HEK293 (cell line): ENCODE results near the gene PPM1L.

ENCODE experiments used
- CTCF ChIA-PET: fragments of 350-600 bp; formaldehyde crosslinking; extraction: SDS; loops from one replicate; lab custom pipeline; 2021; ENCODE audit warnings: antibody characterized with exemption; lab: Yijun Ruan, JAX
- POLR2A ChIA-PET: fragments of 300-600 bp; formaldehyde crosslinking; extraction: SDS; loops from one replicate; lab custom pipeline; 2020; ENCODE audit warnings: antibody characterized with exemption, inconsistent platforms; lab: Yijun Ruan, JAX
- H3K27ac ChIP-seq: fragments of 200-500 bp; sonication (Bioruptor generic); 2 replicates; pipeline ENCODE4 v1.5.1; 2014; ENCODE audit warnings: low read depth, low read length, control low read depth, inconsistent platforms; ENCODE audit errors: extremely low read depth
- H3K36me3 ChIP-seq, 2 experiments: fragments of 200-500 bp in 1 of 2; sonication (Bioruptor generic) in 1 of 2; 1 replicate in 1 of 2; 2 replicates in 1 of 2; pipeline ENCODE4 v1.5.1; 2014 to 2017; ENCODE audit warnings: inconsistent platforms in 2 of 2, low read length in 2 of 2; ENCODE audit not compliant: control insufficient read depth in 2 of 2, insufficient read depth in 1 of 2
- H3K4me1 ChIP-seq: fragments of 200-500 bp; sonication (Bioruptor generic); 2 replicates; pipeline ENCODE4 v1.5.1; 2014; ENCODE audit warnings: mild to moderate bottlenecking, low read length, inconsistent platforms; ENCODE audit not compliant: control insufficient read depth, insufficient read depth
- H3K4me3 ChIP-seq: 2 replicates; pipeline ENCODE4 v1.5.1; 2011; ENCODE audit warnings: low read depth, mild to moderate bottlenecking, control low read depth, low read length, moderate library complexity
- H3K9me3 ChIP-seq: fragments of 200-500 bp; sonication (Bioruptor generic); 2 replicates; pipeline ENCODE4 v1.5.1; 2014; ENCODE audit warnings: low read depth, low read length, inconsistent platforms; ENCODE audit not compliant: control insufficient read depth, insufficient read depth
- CTCF ChIP-seq: fragments of 450-650 bp; formaldehyde crosslinking; IDR thresholded peaks from 2 replicates; pipeline ENCODE4 v1.5.1; 2016; ENCODE audit warnings: missing biosample characterization, missing genetic modification characterization
- HOXD13 ChIP-seq: sonication (generic); formaldehyde crosslinking; IDR thresholded peaks from 2 replicates; pipeline ENCODE4 v1.8.0; 2022; ENCODE audit warnings: missing genetic modification reagents, borderline replicate concordance
- IKZF3 ChIP-seq: fragments of 450-650 bp; IDR thresholded peaks from 2 replicates; pipeline ENCODE4 v1.5.0; 2018; ENCODE audit warnings: missing biosample characterization, mild to moderate bottlenecking, missing genetic modification characterization, moderate library complexity
- KLF9 ChIP-seq: fragments of 450-650 bp; formaldehyde crosslinking; IDR thresholded peaks from 2 replicates; pipeline ENCODE4 v1.5.1; 2016; ENCODE audit warnings: missing biosample characterization, missing genetic modification characterization, low read depth
- MZF1 ChIP-seq: fragments of 450-650 bp; formaldehyde crosslinking; IDR thresholded peaks from 2 replicates; pipeline ENCODE4 v1.5.1; 2017; ENCODE audit warnings: missing biosample characterization, missing genetic modification characterization, borderline replicate concordance
- PBX3 ChIP-seq: sonication (generic); formaldehyde crosslinking; IDR thresholded peaks from 2 replicates; pipeline ENCODE4 v1.8.1; 2022; ENCODE audit warnings: mild to moderate bottlenecking, moderate library complexity, missing genetic modification reagents
- SCRT2 ChIP-seq: fragments of 450-650 bp; formaldehyde crosslinking; IDR thresholded peaks from 2 replicates; pipeline ENCODE4 v1.5.1; 2016; ENCODE audit warnings: missing biosample characterization, missing genetic modification characterization
- SETDB1 ChIP-seq: IDR thresholded peaks from one replicate; pipeline ENCODE4 v1.6.1; 2017; ENCODE audit warnings: mild to moderate bottlenecking, low read length, moderate library complexity, mixed read lengths; ENCODE audit not compliant: insufficient read length
- TRIM28 ChIP-seq: IDR thresholded peaks from 2 replicates; pipeline ENCODE4 v1.6.1; 2011; ENCODE audit warnings: low read length, control low read depth, borderline replicate concordance
- ZFP69B ChIP-seq: fragments of 450-650 bp; formaldehyde crosslinking; IDR thresholded peaks from 2 replicates; pipeline ENCODE4 v1.5.1; 2016; ENCODE audit warnings: missing biosample characterization, missing genetic modification characterization
- ZNF132 ChIP-seq: fragments of 450-650 bp; formaldehyde crosslinking; IDR thresholded peaks from 2 replicates; pipeline ENCODE4 v1.5.1; 2017; ENCODE audit warnings: missing biosample characterization, missing genetic modification characterization, borderline replicate concordance
- ZNF140 ChIP-seq: fragments of 450-650 bp; formaldehyde crosslinking; IDR thresholded peaks from 2 replicates; pipeline ENCODE4 v1.5.1; 2016; ENCODE audit warnings: missing biosample characterization, missing genetic modification characterization
- ZNF157 ChIP-seq: fragments of 450-650 bp; formaldehyde crosslinking; IDR thresholded peaks from 2 replicates; pipeline ENCODE4 v1.5.1; 2016; ENCODE audit warnings: missing biosample characterization, missing genetic modification characterization
- ZNF184 ChIP-seq: fragments of 450-650 bp; IDR thresholded peaks from 2 replicates; pipeline ENCODE4 v1.5.1; 2018; ENCODE audit warnings: missing biosample characterization, mild to moderate bottlenecking, missing genetic modification characterization
- ZNF274 ChIP-seq, 2 experiments: fragments of 200-500 bp in 1 of 2; fragments of 450-650 bp in 1 of 2; sonication (Bioruptor generic) in 1 of 2; formaldehyde crosslinking in 1 of 2; IDR thresholded peaks; 2 replicates each; pipeline versions ENCODE4 v1.5.1 to v1.6.1; 2014 to 2016; ENCODE audit warnings: borderline replicate concordance in 1 of 2, inconsistent platforms in 1 of 2, low read length in 1 of 2, missing biosample characterization in 1 of 2, missing genetic modification characterization in 1 of 2
- ZNF341 ChIP-seq: fragments of 450-650 bp; formaldehyde crosslinking; IDR thresholded peaks from 2 replicates; pipeline ENCODE4; 2016; ENCODE audit warnings: low read depth, missing biosample characterization, missing genetic modification characterization
- ZNF501 ChIP-seq: fragments of 450-650 bp; formaldehyde crosslinking; IDR thresholded peaks from 2 replicates; pipeline ENCODE4 v1.5.1; 2016; ENCODE audit warnings: missing biosample characterization, missing genetic modification characterization
- ZNF549 ChIP-seq: fragments of 450-650 bp; IDR thresholded peaks from 2 replicates; pipeline ENCODE4 v1.5.1; 2018; ENCODE audit warnings: missing biosample characterization, missing genetic modification characterization, mild to moderate bottlenecking, inconsistent platforms, moderate library complexity
- ZNF558 ChIP-seq: fragments of 450-650 bp; formaldehyde crosslinking; IDR thresholded peaks from 2 replicates; pipeline ENCODE4 v1.5.1; 2016; ENCODE audit warnings: missing biosample characterization, missing genetic modification characterization
- ZNF600 ChIP-seq: fragments of 450-650 bp; formaldehyde crosslinking; IDR thresholded peaks from 2 replicates; pipeline ENCODE4 v1.5.1; 2016; ENCODE audit warnings: missing biosample characterization, missing genetic modification characterization
- ZNF654 ChIP-seq: fragments of 450-650 bp; formaldehyde crosslinking; IDR thresholded peaks from 2 replicates; pipeline ENCODE4 v1.5.1; 2016; ENCODE audit warnings: low read depth, missing biosample characterization, missing genetic modification characterization
- ZNF660 ChIP-seq: fragments of 450-650 bp; IDR thresholded peaks from 2 replicates; pipeline ENCODE4 v1.5.1; 2018; ENCODE audit warnings: missing biosample characterization, mild to moderate bottlenecking, missing genetic modification characterization
- ZNF664 ChIP-seq: fragments of 450-650 bp; formaldehyde crosslinking; IDR thresholded peaks from 2 replicates; pipeline ENCODE4 v1.5.1; 2016; ENCODE audit warnings: missing biosample characterization, missing genetic modification characterization
- ZNF707 ChIP-seq: fragments of 450-650 bp; formaldehyde crosslinking; IDR thresholded peaks from 2 replicates; pipeline ENCODE4 v1.5.1; 2016; ENCODE audit warnings: missing biosample characterization, missing genetic modification characterization
- ZNF843 ChIP-seq: fragments of 450-650 bp; formaldehyde crosslinking; IDR thresholded peaks from 2 replicates; pipeline ENCODE4 v1.5.1; 2016; ENCODE audit warnings: missing biosample characterization, missing genetic modification characterization
- ZSCAN30 ChIP-seq: fragments of 450-650 bp; IDR thresholded peaks from 2 replicates; pipeline ENCODE4 v1.5.1; 2018; ENCODE audit warnings: missing biosample characterization, mild to moderate bottlenecking, missing genetic modification characterization, moderate library complexity
- ZXDB ChIP-seq: fragments of 450-650 bp; formaldehyde crosslinking; IDR thresholded peaks from 2 replicates; pipeline ENCODE4 v1.5.1; 2016; ENCODE audit warnings: missing biosample characterization, missing genetic modification characterization

PPM1L gene

GRCh38 chr3:160928183-160928726 is 172.2 kb downstream of the PPM1L start (continued):
- TF ChIP-seq ZNF184 (tag by site-specific recombination) (no peak), ZNF558 (tag by site-specific recombination) (no peak), ZNF843 (no peak), TRIM28 (peak; percentile 83), ZNF274 (IDR thresholded peaks at IDR 0.05; ENCODE audit: low read length) (no peak), ZNF274 (tag by site-specific recombination; IDR thresholded peaks at IDR 0.05; ENCODE audit: borderline replicate concordance) (no peak), ZNF600 (tag by site-specific recombination) (no peak), ZFP69B (tag by site-specific recombination) (no peak), ZNF654 (tag by site-specific recombination) (peak; percentile 50; the same call in 1 of the 2 replicates), SCRT2 (tag by site-specific recombination) (no peak), MZF1 (0 out of 2 replicates have a peak, but pooled peaks have one; percentile 35), PBX3 (CRISPR knock-in tag) (no peak), ZNF157 (tag by site-specific recombination) (no peak), SETDB1 (peak; percentile 60), ZSCAN30 (0 out of 2 replicates have a peak, but pooled peaks have one; percentile 37)

GRCh38 chr3:160929595-160929994 is 173.6 kb downstream of the PPM1L start:
- ChIA-PET CTCF (interaction anchor here (1.2 to 1.4 kb wide), 3 partner anchors 9 to 242 kb away, joined by 3 to 6 read pairs (median 5); no protein-coding TSS in a partner anchor), POLR2A (no interaction called here)
- Histone ChIP-seq H3K27ac (no peak overlapping the region), H3K36me3 (no peaks in the 10 kb centered on the region), H3K4me1 (no peaks in the 10 kb centered on the region), H3K9me3 (no peaks in the 10 kb centered on the region), H3K4me3 (no peak overlapping the region)
- TF ChIP-seq ZNF549 = no peak
- no peak for TF ChIP-seq ZNF274 (IDR thresholded peaks at IDR 0.05; ENCODE audit: low read length)
- TF ChIP-seq ZNF274 (tag by site-specific recombination; IDR thresholded peaks at IDR 0.05; ENCODE audit: borderline replicate concordance) = no peak
- no peak for TF ChIP-seq IKZF3 (tag by site-specific recombination)
- no peak for TF ChIP-seq ZXDB (tag by site-specific recombination)
- TF ChIP-seq ZNF140 (tag by site-specific recombination) = no peak
- peak; percentile 33; the same call in 1 of the 2 replicates for TF ChIP-seq CTCF (tag by site-specific recombination)
- TF ChIP-seq KLF9 (tag by site-specific recombination) = no peak
- TF ChIP-seq ZNF341 (tag by site-specific recombination) = peak; percentile 68
- TF ChIP-seq ZNF132 (tag by site-specific recombination) = no peak
- no peak for TF ChIP-seq ZNF501 (tag by site-specific recombination)
- TF ChIP-seq ZNF707 = no peak
- TF ChIP-seq ZNF660 (tag by site-specific recombination) = no peak
- no peak for TF ChIP-seq HOXD13 (CRISPR knock-in tag)
- TF ChIP-seq ZNF664 (tag by site-specific recombination) = no peak
